NCI-H2171 treated with DMSO at 0.1 percent for 48 hours (cell line): ENCODE data around the gene TTC27.
A peak's percentile ranks its signal among the peaks of the same experiment; 100 is the strongest.
"Not testable (repeated sequence)": the region's sequence is repeated elsewhere in the genome, so short reads cannot be mapped to it uniquely, and the experiment has no call there.

Experiments
- DNase-seq: peaks from one replicate; lab custom pipeline; 2025; lab: John Stamatoyannopoulos, UW

TTC27 gene

DNA sequence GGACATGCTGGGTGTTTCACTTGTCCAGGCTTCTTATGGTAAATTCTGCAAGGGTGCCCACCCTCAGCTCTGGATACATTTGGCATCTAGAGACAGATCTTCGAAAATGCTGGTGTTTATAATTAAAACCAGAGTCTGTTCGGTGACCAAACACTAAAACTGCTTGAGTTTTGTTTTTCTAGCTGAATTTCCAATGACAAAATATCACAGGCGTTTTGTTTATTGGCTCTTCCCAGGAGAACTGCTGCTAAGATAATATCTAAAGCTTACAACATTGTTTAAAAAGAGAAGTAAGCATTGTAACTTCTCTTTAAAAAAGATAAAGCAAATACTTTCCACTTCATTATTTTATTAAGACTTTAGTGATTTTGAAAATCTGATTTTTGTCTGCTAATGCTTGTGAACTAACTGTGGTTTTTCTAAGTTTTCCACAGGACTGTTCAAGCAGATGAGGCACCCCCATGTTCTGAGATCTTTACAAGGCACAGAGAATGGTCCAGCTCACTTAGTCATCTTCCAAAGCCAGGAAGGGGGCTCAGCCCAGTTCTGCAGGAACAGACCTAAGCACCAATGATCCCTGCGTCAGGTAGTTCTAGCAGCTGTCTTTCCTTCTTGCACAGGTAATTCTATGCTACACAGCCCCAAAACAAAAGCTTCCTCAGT is 224.1 kb downstream of the TTC27 start:
- DNase-seq = no peak

GRCh38 chr2:32852856-32853255 is 225.0 kb downstream of the TTC27 start:
- DNase-seq = no peak

DNA sequence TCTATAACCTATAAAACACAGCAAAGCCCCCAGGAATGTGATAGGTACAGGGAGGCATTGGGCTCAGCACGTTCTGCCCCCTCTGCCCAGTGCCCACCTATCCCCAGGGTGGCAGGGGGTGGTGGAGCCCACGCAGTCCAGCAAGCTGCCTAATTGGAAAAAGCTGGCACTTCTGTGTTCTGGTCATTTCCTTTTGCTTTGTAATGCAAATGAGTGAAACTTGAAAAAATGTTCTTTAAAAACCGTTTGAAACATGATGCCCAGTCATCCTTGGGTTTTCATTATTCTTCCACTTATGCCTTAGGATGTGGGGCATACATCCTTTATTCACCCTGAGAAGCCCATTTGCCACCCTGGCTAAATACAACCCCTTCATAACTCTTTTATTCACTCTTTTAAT is 229.0 kb downstream of the TTC27 start:
- no peak for DNase-seq

DNA sequence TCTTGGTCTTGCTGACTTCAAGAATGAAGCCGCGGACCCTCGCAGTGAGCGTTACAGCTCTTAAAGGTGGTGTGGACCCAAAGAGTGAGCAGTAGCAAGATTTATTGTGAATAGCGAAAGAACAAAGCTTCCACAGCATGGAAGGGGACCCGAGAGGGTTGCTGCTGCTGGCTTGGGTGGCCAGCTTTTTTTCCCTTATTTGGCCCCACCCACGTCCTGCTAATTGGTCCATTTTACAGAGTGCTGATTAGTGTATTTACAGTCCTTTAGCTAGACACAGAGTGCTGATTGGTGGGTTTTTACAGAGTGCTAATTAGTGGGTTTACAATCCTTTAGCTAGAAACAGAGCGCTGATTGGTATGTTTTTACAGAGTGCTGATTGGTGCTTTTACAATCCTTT is 230.9 kb downstream of the TTC27 start:
- no peak for DNase-seq

DNA sequence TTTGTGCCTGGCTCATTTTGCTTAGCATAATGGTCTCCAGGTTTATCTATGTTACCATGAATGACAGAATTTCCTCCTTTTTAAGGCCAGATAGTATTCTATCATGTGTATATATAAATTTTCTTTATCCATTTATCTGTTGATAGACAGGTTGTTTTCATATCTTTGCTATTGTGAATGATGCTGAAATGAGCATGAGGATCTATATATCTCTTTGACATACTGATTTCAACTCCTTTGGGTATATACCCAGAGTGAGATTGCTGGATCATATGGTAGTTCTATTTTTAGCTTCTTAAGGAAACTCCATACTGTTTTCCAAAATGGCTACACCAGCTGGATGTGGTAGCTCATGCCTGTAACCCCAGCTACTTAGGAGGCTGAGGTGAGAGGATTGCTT is 232.5 kb downstream of the TTC27 start:
- DNase-seq = peak; percentile 30

DNA sequence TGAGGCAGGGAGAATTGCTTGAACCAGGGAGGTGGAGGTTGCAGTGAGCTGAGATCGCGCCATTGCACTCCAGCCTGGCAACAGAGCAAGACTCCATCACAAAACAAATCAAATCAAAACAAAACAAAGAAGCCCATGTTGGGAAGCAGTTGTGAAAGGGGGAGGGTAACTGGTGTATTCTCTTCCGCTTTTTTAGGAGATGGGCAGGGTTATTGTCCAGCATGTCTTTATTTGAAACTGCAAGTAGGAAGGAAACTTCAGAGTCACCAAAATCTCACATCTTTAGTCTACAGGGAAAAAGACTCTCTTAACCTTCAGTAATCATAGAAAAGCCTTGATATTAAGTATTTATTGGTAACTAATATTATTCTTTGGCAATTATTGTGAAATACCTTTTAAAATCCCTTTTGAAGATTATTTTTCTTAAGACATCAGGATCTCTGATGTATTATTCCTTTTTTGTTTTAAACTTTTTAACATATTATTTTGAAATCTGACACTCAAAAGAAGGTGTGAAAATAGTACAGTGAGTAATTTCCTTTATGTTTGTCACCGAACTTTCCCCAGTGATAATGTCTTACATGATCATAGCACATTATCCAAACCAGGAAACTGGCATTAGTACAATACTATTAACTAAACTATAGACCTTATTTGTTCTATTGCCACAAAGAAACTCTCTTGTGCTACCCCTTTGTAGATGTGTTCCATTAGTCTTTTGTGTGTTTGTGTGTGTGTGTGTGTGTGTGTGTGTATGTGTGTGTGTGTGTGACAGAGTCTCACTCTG is 234.6 kb downstream of the TTC27 start:
- no peak for DNase-seq

- DNase-seq = no peak
Observed at GRCh38 chr2:32863326-32863725, 235.5 kb downstream of the TTC27 start.

GRCh38 chr2:32863803-32864202 is 236.0 kb downstream of the TTC27 start:
- no peak for DNase-seq

GRCh38 chr2:32864334-32865111 is 236.7 kb downstream of the TTC27 start:
- DNase-seq = no peak

DNA sequence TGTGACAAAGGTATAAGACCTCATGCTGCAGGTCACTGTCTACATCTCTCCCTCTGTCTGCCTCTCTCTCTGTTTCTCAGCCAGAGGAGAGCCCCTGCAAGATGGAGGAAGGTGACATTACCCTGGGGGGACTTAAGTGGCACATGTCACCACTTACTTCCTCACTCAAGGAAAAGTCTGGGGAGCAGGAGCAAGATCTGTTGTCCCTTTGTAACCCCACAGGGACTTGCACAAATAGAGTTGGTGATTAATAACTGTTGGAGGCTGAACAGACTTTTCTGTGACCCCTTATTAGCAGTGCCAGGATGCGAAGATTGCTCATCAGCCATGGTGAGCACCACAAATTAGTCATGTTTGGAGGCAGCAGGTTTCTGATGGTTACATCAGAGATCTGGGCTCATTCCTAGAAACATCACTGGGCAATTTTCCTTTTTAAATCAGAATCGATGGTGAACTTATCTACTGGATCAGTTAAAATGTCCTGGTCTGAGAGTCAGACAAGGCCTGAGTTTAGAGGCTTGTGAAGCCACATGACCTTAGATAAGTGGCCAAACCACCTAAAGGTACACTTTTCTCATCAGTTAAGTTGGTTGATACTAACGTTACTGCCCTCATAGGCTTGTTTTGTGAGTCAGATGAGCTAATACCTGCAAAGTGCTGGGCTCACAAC is 237.7 kb downstream of the TTC27 start:
- no peak for DNase-seq

GRCh38 chr2:32866462-32866861 is 238.6 kb downstream of the TTC27 start:
- DNase-seq = not testable (repeated sequence)
